GM18498 (cell line): ENCODE data around the gene LNPEP.
A peak's percentile ranks its signal among the peaks of the same experiment; 100 is the strongest.

Experiments used
- ATAC-seq: cut with Tn5 transposase; IDR thresholded peaks from one replicate; pipeline ENCODE4 v1.9.1; 2021; ENCODE audit warnings: mild to moderate bottlenecking, moderate library complexity; ENCODE audit not compliant: unreplicated experiment

LNPEP gene

GRCh38 chr5:96994493-96994892, 58.6 kb downstream of the LNPEP start:
- ATAC-seq, result no peak

DNA sequence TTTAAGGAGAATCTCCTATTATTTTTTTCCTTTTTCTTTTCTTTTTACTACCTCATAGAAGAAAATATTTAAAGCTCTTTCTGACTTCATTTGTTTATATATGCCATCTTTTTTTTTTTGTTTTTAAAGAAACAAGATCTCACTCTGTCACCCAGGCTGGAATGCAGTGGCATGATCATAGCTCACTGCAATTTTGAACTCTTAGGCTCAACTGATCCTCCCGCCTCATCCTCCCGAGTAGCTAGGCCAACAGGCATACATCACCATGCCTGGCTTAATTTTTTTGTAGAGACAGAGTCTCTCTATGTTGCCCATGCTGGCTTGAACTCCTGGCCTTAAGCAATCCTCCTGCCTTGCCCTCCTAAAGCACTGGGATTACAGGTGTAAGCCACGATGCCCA, 59.5 kb downstream of the LNPEP start:
- ATAC-seq, result no peak

GRCh38 chr5:96997265-96997859, 61.5 kb downstream of the LNPEP start:
- ATAC-seq, result peak; percentile 73

DNA sequence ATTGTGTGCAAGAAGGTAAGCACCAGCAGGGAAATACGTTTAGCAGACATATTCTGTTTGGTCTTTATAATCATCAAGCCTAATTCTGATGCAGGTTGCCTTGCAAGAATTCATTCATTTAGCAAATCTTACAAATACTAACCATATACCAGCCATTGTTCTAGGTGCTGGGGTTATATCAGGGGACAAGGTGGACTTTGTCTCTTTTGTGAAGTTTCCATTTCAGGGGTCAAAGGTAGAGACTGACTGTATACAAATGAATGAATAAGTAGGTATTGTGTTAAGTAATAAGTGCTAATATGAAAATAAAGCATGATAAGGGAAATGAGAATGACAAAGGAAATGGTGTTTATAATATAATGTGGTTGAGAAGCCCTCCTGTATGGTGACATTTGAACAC, 64.0 kb downstream of the LNPEP start:
- no peak for ATAC-seq

DNA sequence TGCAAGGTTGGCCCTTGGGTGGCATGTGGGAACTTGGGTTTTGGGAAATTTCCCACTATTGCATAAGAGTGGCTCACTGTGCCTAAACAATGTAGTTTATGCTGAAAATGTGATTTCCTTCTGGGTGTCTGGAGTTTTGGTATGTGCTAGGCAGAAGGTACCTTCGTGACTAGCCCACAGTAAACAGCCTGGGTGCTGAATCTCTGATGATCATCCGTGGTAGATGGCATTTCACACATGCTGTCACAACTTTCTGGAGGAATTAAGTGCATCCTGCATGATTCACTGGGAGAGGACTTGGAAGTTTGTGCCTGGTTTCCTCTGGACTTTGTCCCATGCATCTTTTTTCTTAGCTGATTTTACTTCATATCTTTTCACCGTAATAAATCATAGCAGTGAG, 64.5 kb downstream of the LNPEP start:
- ATAC-seq, result no peak

DNA sequence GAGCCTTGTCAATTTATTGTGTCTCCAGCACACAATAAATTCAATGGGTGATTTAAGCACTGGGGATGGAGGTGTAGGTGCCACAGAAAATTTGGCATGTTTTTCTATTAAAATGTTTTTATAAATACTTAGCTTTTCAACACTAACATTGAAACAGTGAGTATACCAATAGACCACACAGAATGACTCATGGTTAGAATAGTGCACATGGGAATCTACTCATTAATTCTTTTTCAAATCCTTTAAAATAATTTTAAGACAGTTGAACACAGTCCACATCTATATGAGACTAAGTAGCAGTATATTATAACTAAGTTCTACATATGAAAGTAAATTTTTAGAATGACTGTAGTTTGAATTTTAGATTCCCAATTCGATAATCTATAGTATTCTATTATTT, 67.1 kb downstream of the LNPEP start:
- ATAC-seq, result no peak

GRCh38 chr5:97004423-97005060, 68.7 kb downstream of the LNPEP start:
- no peak for ATAC-seq

GRCh38 chr5:97006454-97007060, 70.7 kb downstream of the LNPEP start:
- ATAC-seq, result no peak

DNA sequence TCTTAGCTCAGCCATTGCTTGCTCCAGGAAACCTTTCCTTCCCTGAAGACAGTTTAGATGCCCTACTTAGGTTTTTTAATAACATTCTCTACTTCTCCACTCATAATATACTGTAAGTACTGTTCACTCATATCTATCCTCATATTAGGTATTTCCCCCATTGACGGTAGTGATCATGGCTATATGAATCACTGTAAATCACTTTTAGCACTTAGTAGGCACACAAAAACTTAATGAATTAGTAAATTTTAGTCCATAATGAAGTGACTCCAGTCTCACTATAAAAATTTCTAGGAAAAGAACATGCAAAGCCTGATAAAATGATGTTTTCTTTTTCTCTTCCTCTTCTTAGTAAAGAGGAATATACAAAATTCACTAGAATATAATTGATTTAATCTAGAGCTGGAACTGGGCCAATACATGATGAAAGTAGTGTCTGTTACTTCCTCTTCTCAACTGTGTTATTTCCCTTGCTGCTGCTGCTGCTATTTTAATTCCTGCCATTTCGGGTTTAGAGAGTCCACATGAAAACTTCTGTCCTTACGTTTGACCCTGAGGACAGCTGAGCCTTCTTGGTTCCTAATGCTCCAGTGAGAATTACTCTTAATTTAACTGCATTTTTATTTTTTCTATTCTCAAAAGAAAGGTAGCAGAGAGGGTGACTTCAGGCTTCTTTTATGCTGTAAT, 73.5 kb downstream of the LNPEP start:
- ATAC-seq, result peak; percentile 74

DNA sequence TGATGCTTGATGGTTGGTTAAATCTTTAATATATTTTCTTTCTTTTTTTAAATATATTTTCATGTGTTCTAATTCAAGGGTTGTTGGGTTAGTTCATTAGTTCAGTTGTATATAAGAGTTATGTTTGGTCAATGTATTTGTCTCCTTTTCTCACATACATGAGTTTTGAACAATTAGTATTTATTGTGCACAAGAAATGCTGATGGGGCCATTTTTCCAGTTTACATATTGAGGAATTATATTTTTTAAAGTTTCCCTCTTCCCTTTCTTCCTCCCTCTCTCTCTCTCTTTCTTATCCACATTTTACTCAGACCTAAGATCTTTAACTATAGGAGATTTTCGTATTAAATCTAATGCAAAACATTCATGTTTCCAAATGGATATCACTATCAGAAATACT, 74.0 kb downstream of the LNPEP start:
- ATAC-seq, result no peak

GRCh38 chr5:97010606-97011005, 74.7 kb downstream of the LNPEP start:
- ATAC-seq, result no peak

DNA sequence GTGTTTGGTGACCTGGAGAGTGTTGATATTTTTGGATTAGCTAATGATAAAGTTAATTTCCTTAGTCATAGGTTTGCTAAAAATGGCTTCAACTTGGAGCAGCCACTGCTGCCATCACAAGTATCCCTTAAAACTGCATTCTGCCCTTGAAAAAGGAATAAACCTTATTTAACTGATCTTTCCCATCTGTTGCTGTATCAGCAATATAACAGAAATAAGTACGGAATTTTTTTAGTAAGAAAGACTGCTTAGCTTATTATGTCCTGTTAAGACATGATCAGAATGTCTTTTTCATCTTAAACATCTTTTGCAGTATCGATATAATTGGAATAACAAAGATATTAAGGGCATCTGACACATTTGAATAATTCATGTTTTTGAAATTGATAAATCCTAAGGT, 75.7 kb downstream of the LNPEP start:
- no peak for ATAC-seq

GRCh38 chr5:97019435-97020117, 83.7 kb downstream of the LNPEP start:
- ATAC-seq, result no peak

- ATAC-seq, result no peak
Measured at GRCh38 chr5:97021416-97021815, 85.5 kb downstream of the LNPEP start.

GRCh38 chr5:97022898-97023297, 87.0 kb downstream of the LNPEP start:
- peak; percentile 66 for ATAC-seq

GRCh38 chr5:97026721-97027120, 90.8 kb downstream of the LNPEP start:
- ATAC-seq, result no peak

DNA sequence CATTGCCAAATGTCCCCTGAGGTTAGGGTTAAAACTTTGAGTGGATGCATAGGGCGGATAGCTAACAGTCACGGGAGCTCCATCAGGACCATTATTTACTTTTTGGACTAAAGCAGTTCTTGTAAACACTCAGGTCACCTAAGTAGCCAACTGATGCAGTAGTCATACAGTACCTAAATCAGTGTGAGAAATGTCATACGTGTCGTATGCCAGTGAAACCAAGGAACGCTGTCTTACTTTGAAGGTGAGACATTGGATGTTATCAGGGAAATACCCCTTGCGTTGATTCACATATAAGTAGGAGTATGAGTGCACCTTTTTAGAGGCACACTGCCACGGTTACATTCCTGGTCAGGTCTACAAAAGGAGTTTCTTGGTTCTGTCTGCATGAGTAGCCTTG, 101.9 kb downstream of the LNPEP start:
- ATAC-seq, result no peak

GRCh38 chr5:97041239-97041638, 105.4 kb downstream of the LNPEP start:
- ATAC-seq, result no peak

- ATAC-seq, result no peak
Measured at GRCh38 chr5:97042996-97043395, 107.1 kb downstream of the LNPEP start.

- ATAC-seq, result no peak
Measured at GRCh38 chr5:97043511-97043910, 107.6 kb downstream of the LNPEP start.

- ATAC-seq, result no peak
Measured at GRCh38 chr5:97044052-97044451, 108.2 kb downstream of the LNPEP start.
